ENCODE results near the gene SUPT20HL1. TPM values are rescaled to one million over a fixed set of nuclear protein-coding genes. Genes with fewer than 3 reads are reported as not detected.

Gene SUPT20HL1
- total and polyA plus RNA-seq, 11 donors: not detected

- no peaks in the 10 kb centered on the region for H3K9me3 ChIP-seq
- no peak overlapping the region for H3K27ac ChIP-seq
- no peaks in the 10 kb centered on the region for H3K36me3 ChIP-seq
- WGBS, 4 donors: 35 to 100% (median 79%) methylated on average over 1 of the region's 1 CpG
- TF ChIP-seq CTCF (IDR thresholded peaks at IDR 0.05): no peak
- TF ChIP-seq POLR2A (IDR thresholded peaks at IDR 0.05): no peak
- DNase-seq (no peak), ATAC-seq (no peak)
- H3K4me3 ChIP-seq: no peak overlapping the region
- H3K4me1 ChIP-seq: peaks cover 0 to 5% (median 0%) of the 10 kb centered on the region in 12 donors
- intact Hi-C loops (cut with DNase I): no loop called here
- peaks cover 0 to 19% (median 0%) of the 10 kb centered on the region in 9 donors for H3K27me3 ChIP-seq
Observed at GRCh38 chrX:24316111-24316510, 44.3 kb upstream of the SUPT20HL1 start.

- ATAC-seq: no peak
- no peak overlapping the region for H3K4me3 ChIP-seq
- WGBS, 4 donors: 32 to 68% (median 49%) methylated on average over 1 of the region's 1 CpG
Observed at GRCh38 chrX:24317567-24317966, 42.9 kb upstream of the SUPT20HL1 start.

GRCh38 chrX:24321741-24322395 is 38.6 kb upstream of the SUPT20HL1 start:
- 68 to 75% (median 74%) methylated on average over 4 of the region's 4 CpGs for WGBS, 4 donors
- intact Hi-C loops (cut with DNase I): no loop called here
- Histone ChIP-seq H3K9me3 (no peaks in the 10 kb centered on the region), H3K4me3 (no peak overlapping the region), H3K4me1 (no peaks in the 10 kb centered on the region), H3K27ac (no peak overlapping the region), H3K36me3 (no peaks in the 10 kb centered on the region), H3K27me3 (peaks cover 0 to 46% (median 0%) of the 10 kb centered on the region in 9 donors)
- TF ChIP-seq POLR2A (IDR thresholded peaks at IDR 0.05) (no peak), CTCF (IDR thresholded peaks at IDR 0.05) (no peak)
- ATAC-seq (no peak), DNase-seq (no peak)

More at GRCh38 chrX:24317567-24317966, 42.9 kb upstream of the SUPT20HL1 start:
- Histone ChIP-seq H3K36me3 (no peaks in the 10 kb centered on the region), H3K9me3 (no peaks in the 10 kb centered on the region), H3K4me1 (no peaks in the 10 kb centered on the region), H3K27me3 (peaks cover 0 to 27% (median 0%) of the 10 kb centered on the region in 9 donors), H3K27ac (no peak overlapping the region)
- intact Hi-C loops (cut with DNase I): no loop called here
- DNase-seq: no peak
- TF ChIP-seq POLR2A (IDR thresholded peaks at IDR 0.05) (no peak), CTCF (IDR thresholded peaks at IDR 0.05) (no peak)

- no peak for DNase-seq
- Histone ChIP-seq H3K9me3 (no peaks in the 10 kb centered on the region), H3K4me3 (no peak overlapping the region), H3K27ac (no peak overlapping the region), H3K4me1 (no peaks in the 10 kb centered on the region), H3K27me3 (peaks cover 0 to 52% (median 0%) of the 10 kb centered on the region in 9 donors), H3K36me3 (no peaks in the 10 kb centered on the region)
- TF ChIP-seq POLR2A (IDR thresholded peaks at IDR 0.05) (no peak), CTCF (IDR thresholded peaks at IDR 0.05) (no peak)
- ATAC-seq: no peak
- intact Hi-C loops (cut with DNase I): no loop called here
- WGBS, 4 donors: 89 to 100% (median 98%) methylated on average over 1 of the region's 1 CpG
Observed at GRCh38 chrX:24325231-24325630, 35.2 kb upstream of the SUPT20HL1 start.
